Measurements from ENCODE around the gene RAI14. TPM values are rescaled to one million over a fixed set of nuclear protein-coding genes. Genes with fewer than 3 reads are reported as not detected.

The RAI14 gene
- total RNA-seq, 1 donor from 2014 or later: 259 TPM

- no peaks in the 10 kb centered on the region for H3K27me3 Mint-ChIP-seq (ENCODE audit: unreplicated experiment)
- no peaks in the 10 kb centered on the region for H3K4me1 Mint-ChIP-seq (ENCODE audit: low read depth, unreplicated experiment)
- H3K36me3 Mint-ChIP-seq (ENCODE audit: unreplicated experiment): no peaks in the 10 kb centered on the region
- no peak for TF ChIP-seq CTCF (IDR thresholded peaks at IDR 0.05; ENCODE audit: partially characterized antibody, unreplicated experiment)
- no peak for DNase-seq
- no peaks in the 10 kb centered on the region for H3K9me3 Mint-ChIP-seq (ENCODE audit: unreplicated experiment)
- H3K4me3 Mint-ChIP-seq (ENCODE audit: unreplicated experiment): no peak overlapping the region
- no peak overlapping the region for H3K27ac Mint-ChIP-seq (ENCODE audit: unreplicated experiment)
Observed at GRCh38 chr5:34847056-34847455, 190.9 kb downstream of the RAI14 start.

- H3K9me3 Mint-ChIP-seq (ENCODE audit: unreplicated experiment): no peaks in the 10 kb centered on the region
- TF ChIP-seq CTCF (IDR thresholded peaks at IDR 0.05; ENCODE audit: partially characterized antibody, unreplicated experiment): no peak
- H3K27ac Mint-ChIP-seq (ENCODE audit: unreplicated experiment): no peak overlapping the region
- H3K4me1 Mint-ChIP-seq (ENCODE audit: low read depth, unreplicated experiment): no peaks in the 10 kb centered on the region
- DNase-seq: no peak
- no peaks in the 10 kb centered on the region for H3K27me3 Mint-ChIP-seq (ENCODE audit: unreplicated experiment)
- no peak overlapping the region for H3K4me3 Mint-ChIP-seq (ENCODE audit: unreplicated experiment)
- no peaks in the 10 kb centered on the region for H3K36me3 Mint-ChIP-seq (ENCODE audit: unreplicated experiment)
Observed at GRCh38 chr5:34847552-34847951, 191.4 kb downstream of the RAI14 start.

GRCh38 chr5:34848230-34848629 is 192.1 kb downstream of the RAI14 start:
- H3K27me3 Mint-ChIP-seq (ENCODE audit: unreplicated experiment): no peaks in the 10 kb centered on the region
- H3K4me1 Mint-ChIP-seq (ENCODE audit: low read depth, unreplicated experiment): no peaks in the 10 kb centered on the region
- H3K9me3 Mint-ChIP-seq (ENCODE audit: unreplicated experiment): no peaks in the 10 kb centered on the region
- peaks cover 4% of the 10 kb centered on the region for H3K36me3 Mint-ChIP-seq (ENCODE audit: unreplicated experiment)
- no peak for TF ChIP-seq CTCF (IDR thresholded peaks at IDR 0.05; ENCODE audit: partially characterized antibody, unreplicated experiment)
- H3K27ac Mint-ChIP-seq (ENCODE audit: unreplicated experiment): no peak overlapping the region
- DNase-seq: no peak
- H3K4me3 Mint-ChIP-seq (ENCODE audit: unreplicated experiment): no peak overlapping the region

GRCh38 chr5:34849253-34849652 is 193.1 kb downstream of the RAI14 start:
- H3K36me3 Mint-ChIP-seq (ENCODE audit: unreplicated experiment): peaks cover 4% of the 10 kb centered on the region
- H3K27ac Mint-ChIP-seq (ENCODE audit: unreplicated experiment): no peak overlapping the region
- no peak for TF ChIP-seq CTCF (IDR thresholded peaks at IDR 0.05; ENCODE audit: partially characterized antibody, unreplicated experiment)
- no peak overlapping the region for H3K4me3 Mint-ChIP-seq (ENCODE audit: unreplicated experiment)
- no peaks in the 10 kb centered on the region for H3K27me3 Mint-ChIP-seq (ENCODE audit: unreplicated experiment)
- H3K9me3 Mint-ChIP-seq (ENCODE audit: unreplicated experiment): no peaks in the 10 kb centered on the region
- H3K4me1 Mint-ChIP-seq (ENCODE audit: low read depth, unreplicated experiment): no peaks in the 10 kb centered on the region
- DNase-seq: no peak

GRCh38 chr5:34854459-34855174 is 198.5 kb downstream of the RAI14 start:
- no peaks in the 10 kb centered on the region for H3K9me3 Mint-ChIP-seq (ENCODE audit: unreplicated experiment)
- H3K4me1 Mint-ChIP-seq (ENCODE audit: low read depth, unreplicated experiment): no peaks in the 10 kb centered on the region
- no peak overlapping the region for H3K4me3 Mint-ChIP-seq (ENCODE audit: unreplicated experiment)
- TF ChIP-seq CTCF (IDR thresholded peaks at IDR 0.05; ENCODE audit: partially characterized antibody, unreplicated experiment): no peak
- DNase-seq: no peak
- H3K27me3 Mint-ChIP-seq (ENCODE audit: unreplicated experiment): no peaks in the 10 kb centered on the region
- peaks cover 4% of the 10 kb centered on the region for H3K36me3 Mint-ChIP-seq (ENCODE audit: unreplicated experiment)
- no peak overlapping the region for H3K27ac Mint-ChIP-seq (ENCODE audit: unreplicated experiment)

Data from glutamatergic neuron (in vitro differentiated cells).